Pancreas (tissue), 10 donors: ENCODE results near the gene PTPRD. TPM values are rescaled to one million over a fixed set of nuclear protein-coding genes. Genes with fewer than 3 reads are reported as not detected.

ENCODE experiments used
- ATAC-seq, 4 donors: fragments of 200-7000 bp; cut with Tn5 transposase; one replicate each; pipeline versions ENCODE4 v1.8.0 to v1.9.1; 2020; ENCODE audit warnings: mild to moderate bottlenecking in 4 of 4, moderate library complexity in 4 of 4
- DNase-seq, 6 donors: peaks; one replicate each; pipeline ENCODE4 v3.0.0-alpha.2; 2020
- FAIRE-seq: peaks from 2 replicates; lab custom pipeline; 2012; peaks lifted over from hg19 to GRCh38; lab: Jason Lieb, UNC
- H3K27ac ChIP-seq, 4 donors: fragments of 200-600 bp; sonication (generic); 1 replicate in 3 of 4; 2 replicates in 1 of 4; pipeline versions ENCODE4 v1.5.0 to v1.8.0; 2020
- H3K27me3 ChIP-seq, 4 donors: fragments of 200-600 bp; one replicate each; pipeline ENCODE4 v1.8.0; 2021
- H3K36me3 ChIP-seq, 3 donors: fragments of 200-600 bp; sonication (generic) in 1 of 3; one replicate each; pipeline versions ENCODE4 v1.5.0 to v1.8.0; 2020 to 2021
- H3K4me1 ChIP-seq, 3 donors: fragments of 200-600 bp; one replicate each; pipeline ENCODE4 v1.8.0; 2021
- H3K4me3 ChIP-seq, 4 donors: fragments of 200-600 bp; sonication (generic) in 2 of 4; one replicate each; pipeline versions ENCODE4 v1.5.0 to v1.8.0; 2020 to 2021
- H3K9me3 ChIP-seq, 4 donors: fragments of 200-600 bp; one replicate each; pipeline ENCODE4 v1.8.0; 2021
- WGBS, 2 donors: extraction: QIAGEN DNeasy Blood & Tissue Kit; methylation state at CpG; one replicate each; pipeline ENCODE4 v1.1.7; 2013; 5-methylcytosine and 5-hydroxymethylcytosine counted together
- intact Hi-C, 3 donors: fragments of 100-400 bp; cut with DNase I; formaldehyde crosslinking; loops; one replicate each; pipeline versions ENCODE4 v1.11.1 to v1.14.2; 2022
- polyA plus RNA-seq, 2 donors: library from polyadenylated mRNA; stranded (reverse); fragments of 200-250 nt; gene quantifications; one replicate each; pipeline ENCODE4 v1.2.3, GENCODE V29; 2013
- total RNA-seq, 6 donors: library from RNA; stranded (reverse); fragmentation: NEBNext Ultra II Directional in 4 of 6; extraction: Animal tissue kit (Norgen Biotek cat#: 25700) in 4 of 6; gene quantifications; one replicate each; pipeline versions ENCODE4 v1.2.1 to v1.2.4, GENCODE V29; 2021 to 2023
- TF ChIP-seq, protein P1 (sequence below), 4 donors: fragments of 200-600 bp; sonication (generic) in 3 of 4; IDR thresholded peaks; one replicate each; pipeline versions ENCODE4 v1.5.0 to v1.8.0; 2021; ENCODE audit warnings: antibody characterized with exemption in 4 of 4
- donor health status: healthy with polysubstance abuse.
- donor health status: DM: no; HTN: no; CAD: no; lungs with moderate emphysema.
- donor health status: DM: no; HTN: no; CAD: no.
- donor health status: control.
- donor health status: control.
- donor health status: Bipolar disorder and iron deficiency.
- donor health status: DM: yes; HTN: yes; CAD: no.
- donor health status: DM: no; HTN: no; CAD: no.
- donor health status: DM: no; HTN: no; CAD: no.
- donor health status: DM: yes; HTN: yes; CAD: no.

PTPRD gene
- total and polyA plus RNA-seq, 8 donors, result 2.1 to 21.7 (median 5.1) TPM

DNA sequence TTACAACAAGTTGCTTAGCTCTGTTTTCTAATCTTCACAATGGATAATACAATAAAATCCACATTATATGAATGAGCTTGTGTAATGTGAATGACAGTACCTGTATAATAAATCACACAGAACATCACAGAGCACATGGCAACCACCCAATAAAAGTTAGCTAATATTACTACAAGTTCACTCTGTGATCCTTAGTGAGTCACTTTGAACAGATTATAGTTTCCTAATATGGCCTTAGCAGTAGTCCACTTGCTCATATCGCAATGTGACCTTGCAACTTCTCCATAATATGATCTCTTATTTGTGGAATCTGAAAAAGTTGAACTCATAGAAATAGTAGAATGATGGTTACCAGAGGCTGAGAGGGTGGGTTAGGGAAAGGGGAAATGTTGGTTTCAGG lies 361.3 kb downstream of the PTPRD start:
- no peaks in the 10 kb centered on the region for H3K36me3 ChIP-seq
- FAIRE-seq, result no peak
- intact Hi-C loops, result no loop called here
- WGBS, 2 donors, result 71 to 82% methylated on average over 1 of the region's 1 CpG
- ATAC-seq, result peak in 2 of 4 donors; percentile 40 to 67
- no peaks in the 10 kb centered on the region for H3K4me1 ChIP-seq
- TF ChIP-seq, protein P1, sequence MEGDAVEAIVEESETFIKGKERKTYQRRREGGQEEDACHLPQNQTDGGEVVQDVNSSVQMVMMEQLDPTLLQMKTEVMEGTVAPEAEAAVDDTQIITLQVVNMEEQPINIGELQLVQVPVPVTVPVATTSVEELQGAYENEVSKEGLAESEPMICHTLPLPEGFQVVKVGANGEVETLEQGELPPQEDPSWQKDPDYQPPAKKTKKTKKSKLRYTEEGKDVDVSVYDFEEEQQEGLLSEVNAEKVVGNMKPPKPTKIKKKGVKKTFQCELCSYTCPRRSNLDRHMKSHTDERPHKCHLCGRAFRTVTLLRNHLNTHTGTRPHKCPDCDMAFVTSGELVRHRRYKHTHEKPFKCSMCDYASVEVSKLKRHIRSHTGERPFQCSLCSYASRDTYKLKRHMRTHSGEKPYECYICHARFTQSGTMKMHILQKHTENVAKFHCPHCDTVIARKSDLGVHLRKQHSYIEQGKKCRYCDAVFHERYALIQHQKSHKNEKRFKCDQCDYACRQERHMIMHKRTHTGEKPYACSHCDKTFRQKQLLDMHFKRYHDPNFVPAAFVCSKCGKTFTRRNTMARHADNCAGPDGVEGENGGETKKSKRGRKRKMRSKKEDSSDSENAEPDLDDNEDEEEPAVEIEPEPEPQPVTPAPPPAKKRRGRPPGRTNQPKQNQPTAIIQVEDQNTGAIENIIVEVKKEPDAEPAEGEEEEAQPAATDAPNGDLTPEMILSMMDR (IDR thresholded peaks at IDR 0.05), result no peak
- H3K4me3 ChIP-seq, result no peak overlapping the region
- no peak overlapping the region for H3K27ac ChIP-seq
- H3K27me3 ChIP-seq, result no peaks in the 10 kb centered on the region
- H3K9me3 ChIP-seq, result no peaks in the 10 kb centered on the region
- DNase-seq, result no peak

DNA sequence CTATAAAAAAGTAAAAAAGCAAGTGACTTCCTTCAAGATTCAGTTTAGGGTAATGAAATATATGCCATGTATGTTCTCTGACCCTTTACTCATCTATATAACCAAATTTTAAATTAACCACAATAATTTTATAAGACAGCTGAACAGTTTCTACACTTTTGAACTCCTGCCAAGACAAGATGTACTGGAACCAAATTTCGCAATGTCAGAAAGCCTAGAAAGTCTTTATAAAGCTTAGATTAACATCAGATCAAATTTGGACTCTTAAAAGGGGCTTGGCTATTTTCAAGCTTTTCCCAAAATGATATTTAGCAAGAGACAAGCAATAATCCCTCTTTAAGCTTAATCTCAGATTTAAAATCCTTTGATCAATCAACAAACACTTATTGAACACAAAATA lies 362.6 kb downstream of the PTPRD start:
- Histone ChIP-seq H3K4me1 (no peaks in the 10 kb centered on the region), H3K4me3 (no peak overlapping the region), H3K9me3 (no peaks in the 10 kb centered on the region), H3K36me3 (no peaks in the 10 kb centered on the region), H3K27ac (no peak overlapping the region), H3K27me3 (no peaks in the 10 kb centered on the region)
- TF ChIP-seq, protein P1 (IDR thresholded peaks at IDR 0.05), result no peak
- intact Hi-C loops, result no loop called here
- DNase-seq (no peak), FAIRE-seq (no peak), ATAC-seq (no peak)
- WGBS, 2 donors, result 77 to 83% methylated on average over 1 of the region's 1 CpG

DNA sequence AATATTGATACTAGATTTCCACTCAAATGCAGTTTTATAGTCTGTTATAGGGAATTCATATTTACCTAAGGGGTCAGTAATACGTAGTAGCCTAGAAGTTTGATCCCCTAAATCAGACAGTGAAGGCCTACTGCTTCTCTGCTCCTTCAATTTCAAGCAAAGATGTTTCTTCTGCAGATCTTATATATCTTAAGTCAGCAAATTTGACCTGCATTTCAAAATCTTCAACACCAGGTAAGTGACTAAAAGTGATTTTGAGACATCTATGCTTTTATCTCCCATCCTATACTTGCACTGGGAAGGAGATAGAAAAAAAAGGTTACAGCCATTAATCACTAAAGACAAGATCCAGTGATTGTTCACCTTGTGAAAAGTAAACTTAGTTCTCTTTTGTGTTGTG lies 363.9 kb downstream of the PTPRD start:
- intact Hi-C loops, result no loop called here
- 85 to 98% methylated on average over 1 of the region's 1 CpG for WGBS, 2 donors
- H3K4me3 ChIP-seq, result no peak overlapping the region
- H3K9me3 ChIP-seq, result no peaks in the 10 kb centered on the region
- no peak for FAIRE-seq
- DNase-seq, result no peak
- TF ChIP-seq, protein P1 (IDR thresholded peaks at IDR 0.05), result no peak
- no peak for ATAC-seq
- no peak overlapping the region for H3K27ac ChIP-seq
- no peaks in the 10 kb centered on the region for H3K4me1 ChIP-seq
- no peaks in the 10 kb centered on the region for H3K27me3 ChIP-seq
- H3K36me3 ChIP-seq, result no peaks in the 10 kb centered on the region

DNA sequence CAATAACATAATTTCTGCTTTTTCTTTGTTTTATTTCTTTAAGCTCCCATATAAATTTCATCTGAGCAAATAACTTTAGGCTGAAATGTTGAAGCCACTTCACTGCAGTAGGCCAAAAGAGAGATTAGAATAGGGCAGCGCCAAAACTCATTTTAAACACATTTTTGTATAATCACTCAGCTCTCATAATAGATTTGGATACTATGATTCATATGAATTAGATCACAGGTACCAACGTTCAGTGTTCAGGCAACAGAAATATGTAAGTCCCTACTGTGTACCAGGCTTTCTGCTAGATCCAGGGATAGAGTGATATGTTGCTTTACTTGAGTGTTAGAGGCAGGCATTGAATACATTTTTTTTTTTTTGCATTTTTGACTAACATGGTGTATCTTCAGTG lies 370.5 kb downstream of the PTPRD start:
- TF ChIP-seq, protein P1 (IDR thresholded peaks at IDR 0.05), result no peak
- DNase-seq (no peak), FAIRE-seq (no peak), ATAC-seq (no peak)
- H3K27me3 ChIP-seq, result no peaks in the 10 kb centered on the region
- H3K4me1 ChIP-seq, result no peaks in the 10 kb centered on the region
- 58 to 66% methylated on average over 2 of the region's 2 CpGs for WGBS, 2 donors
- H3K4me3 ChIP-seq, result no peak overlapping the region
- intact Hi-C loops, result no loop called here
- no peaks in the 10 kb centered on the region for H3K36me3 ChIP-seq
- no peaks in the 10 kb centered on the region for H3K9me3 ChIP-seq
- H3K27ac ChIP-seq, result no peak overlapping the region

DNA sequence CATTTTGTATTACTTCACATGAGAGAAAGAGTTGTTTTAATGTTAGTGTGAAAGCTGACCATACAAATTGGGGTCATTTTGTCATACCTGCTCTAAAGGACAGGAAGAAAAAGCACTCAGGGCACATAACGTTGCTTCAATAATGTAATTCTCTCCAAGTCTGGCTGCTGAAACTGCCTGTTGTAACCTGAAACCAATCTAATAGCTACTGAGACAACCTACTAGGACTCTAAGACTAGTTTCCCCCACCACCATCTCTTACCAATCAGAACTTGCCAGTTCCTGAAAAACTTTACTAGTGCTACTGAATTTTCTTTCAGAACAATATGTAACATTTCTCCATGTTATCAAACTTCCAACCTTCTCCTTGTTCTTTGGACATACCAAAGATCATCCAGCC lies 374.7 kb downstream of the PTPRD start:
- FAIRE-seq, result no peak
- Histone ChIP-seq H3K27me3 (no peaks in the 10 kb centered on the region), H3K4me3 (no peak overlapping the region), H3K36me3 (no peaks in the 10 kb centered on the region), H3K27ac (no peak overlapping the region), H3K9me3 (no peaks in the 10 kb centered on the region), H3K4me1 (no peaks in the 10 kb centered on the region)
- DNase-seq, result no peak
- intact Hi-C loops, result no loop called here
- no peak for ATAC-seq
- TF ChIP-seq, protein P1 (IDR thresholded peaks at IDR 0.05), result no peak
- WGBS, 2 donors, result 60 to 86% methylated on average over 1 of the region's 1 CpG
